ENCODE measurements around the gene SEMA6A. TPM values are rescaled to one million over a fixed set of nuclear protein-coding genes. Genes with fewer than 3 reads are reported as not detected.

The SEMA6A gene
- total RNA-seq, 1 experiment from 2014 or later: 53.3 TPM

- Mint-ChIP-seq H3K27ac (ENCODE audit: unreplicated experiment) (no peak overlapping the region), H3K4me3 (ENCODE audit: low read depth, unreplicated experiment) (no peak overlapping the region), H3K27me3 (ENCODE audit: unreplicated experiment) (no peaks in the 10 kb centered on the region), H3K9me3 (ENCODE audit: low read depth, unreplicated experiment) (peaks cover 2% of the 10 kb centered on the region), H3K36me3 (ENCODE audit: insufficient read depth, unreplicated experiment) (peaks cover 18% of the 10 kb centered on the region), H3K4me1 (ENCODE audit: low read depth, unreplicated experiment) (peaks cover 32% of the 10 kb centered on the region)
- TF ChIP-seq CTCF (IDR thresholded peaks at IDR 0.05; ENCODE audit: unreplicated experiment): no peak
- BruUV-seq (replicated peaks): no TSS peak
- CTCF ChIA-PET: interaction anchor here (0.6 to 1.7 kb wide), 6 partner anchors 12 to 962 kb away, joined by 3 to 7 read pairs (median 3); no protein-coding TSS in a partner anchor
- DNase-seq: no peak
- intact Hi-C loops (cut with micrococcal nuclease; ENCODE audit: unreplicated experiment): loop anchor here (1.0 to 2.0 kb wide), 3 partner anchors 34 to 349 kb away; no protein-coding TSS in a partner anchor
These were observed 81.8 kb downstream of the SEMA6A start for GRCh38 chr5:116492776-116493175.

- peak; percentile 69 for DNase-seq
- H3K27ac Mint-ChIP-seq (ENCODE audit: unreplicated experiment): peak overlapping the region; percentile 58
- no peak overlapping the region for H3K4me3 Mint-ChIP-seq (ENCODE audit: low read depth, unreplicated experiment)
- intact Hi-C loops (cut with micrococcal nuclease; ENCODE audit: unreplicated experiment): loop anchor here (1.0 to 2.0 kb wide), 3 partner anchors 35 to 349 kb away; no protein-coding TSS in a partner anchor
- peaks cover 22% of the 10 kb centered on the region for H3K36me3 Mint-ChIP-seq (ENCODE audit: insufficient read depth, unreplicated experiment)
- H3K9me3 Mint-ChIP-seq (ENCODE audit: low read depth, unreplicated experiment): peaks cover 2% of the 10 kb centered on the region
- H3K27me3 Mint-ChIP-seq (ENCODE audit: unreplicated experiment): no peaks in the 10 kb centered on the region
- no peak for TF ChIP-seq CTCF (IDR thresholded peaks at IDR 0.05; ENCODE audit: unreplicated experiment)
- CTCF ChIA-PET: interaction anchor here (0.6 to 1.7 kb wide), 7 partner anchors 13 to 963 kb away, joined by 3 to 7 read pairs (median 3); no protein-coding TSS in a partner anchor
- peaks cover 32% of the 10 kb centered on the region for H3K4me1 Mint-ChIP-seq (ENCODE audit: low read depth, unreplicated experiment)
- no TSS peak for BruUV-seq (replicated peaks)
These were observed 82.5 kb downstream of the SEMA6A start for GRCh38 chr5:116492016-116492623.

- peaks cover 22% of the 10 kb centered on the region for H3K4me1 Mint-ChIP-seq (ENCODE audit: low read depth, unreplicated experiment)
- H3K27me3 Mint-ChIP-seq (ENCODE audit: unreplicated experiment): no peaks in the 10 kb centered on the region
- no peaks in the 10 kb centered on the region for H3K9me3 Mint-ChIP-seq (ENCODE audit: low read depth, unreplicated experiment)
- TF ChIP-seq CTCF (IDR thresholded peaks at IDR 0.05; ENCODE audit: unreplicated experiment): no peak
- CTCF ChIA-PET: no interaction called here
- no peak overlapping the region for H3K27ac Mint-ChIP-seq (ENCODE audit: unreplicated experiment)
- intact Hi-C loops (cut with micrococcal nuclease; ENCODE audit: unreplicated experiment): no loop called here
- H3K4me3 Mint-ChIP-seq (ENCODE audit: low read depth, unreplicated experiment): no peak overlapping the region
- H3K36me3 Mint-ChIP-seq (ENCODE audit: insufficient read depth, unreplicated experiment): peaks cover 22% of the 10 kb centered on the region
- DNase-seq: no peak
- no TSS peak for BruUV-seq (replicated peaks)
These were observed 86.1 kb downstream of the SEMA6A start for GRCh38 chr5:116488356-116489041.

- intact Hi-C loops (cut with micrococcal nuclease; ENCODE audit: unreplicated experiment): no loop called here
- peaks cover 20% of the 10 kb centered on the region for H3K36me3 Mint-ChIP-seq (ENCODE audit: insufficient read depth, unreplicated experiment)
- H3K27me3 Mint-ChIP-seq (ENCODE audit: unreplicated experiment): no peaks in the 10 kb centered on the region
- no TSS peak for BruUV-seq (replicated peaks)
- no peak overlapping the region for H3K27ac Mint-ChIP-seq (ENCODE audit: unreplicated experiment)
- H3K4me1 Mint-ChIP-seq (ENCODE audit: low read depth, unreplicated experiment): peaks cover 8% of the 10 kb centered on the region
- CTCF ChIA-PET: no interaction called here
- H3K4me3 Mint-ChIP-seq (ENCODE audit: low read depth, unreplicated experiment): no peak overlapping the region
- no peak for TF ChIP-seq CTCF (IDR thresholded peaks at IDR 0.05; ENCODE audit: unreplicated experiment)
- no peak for DNase-seq
- H3K9me3 Mint-ChIP-seq (ENCODE audit: low read depth, unreplicated experiment): no peaks in the 10 kb centered on the region
These were observed 87.6 kb downstream of the SEMA6A start for GRCh38 chr5:116487045-116487444.
